ENCODE measurements around the gene UST. TPM values are rescaled to one million over a fixed set of nuclear protein-coding genes. Genes with fewer than 3 reads are reported as not detected.

Gene UST
- total RNA-seq, 1 donor from 2014 or later: 23.2 TPM

- H3K36me3 Mint-ChIP-seq (ENCODE audit: low read depth, unreplicated experiment): peaks cover 11% of the 10 kb centered on the region
- H3K27me3 Mint-ChIP-seq (ENCODE audit: unreplicated experiment): no peaks in the 10 kb centered on the region
- no peaks in the 10 kb centered on the region for H3K9me3 Mint-ChIP-seq (ENCODE audit: unreplicated experiment)
- H3K27ac Mint-ChIP-seq (ENCODE audit: unreplicated experiment): peak overlapping the region; percentile 15
- no peak for DNase-seq (ENCODE audit: low spot score)
- peaks cover 20% of the 10 kb centered on the region for H3K4me1 Mint-ChIP-seq (ENCODE audit: unreplicated experiment)
- TF ChIP-seq, protein P1, sequence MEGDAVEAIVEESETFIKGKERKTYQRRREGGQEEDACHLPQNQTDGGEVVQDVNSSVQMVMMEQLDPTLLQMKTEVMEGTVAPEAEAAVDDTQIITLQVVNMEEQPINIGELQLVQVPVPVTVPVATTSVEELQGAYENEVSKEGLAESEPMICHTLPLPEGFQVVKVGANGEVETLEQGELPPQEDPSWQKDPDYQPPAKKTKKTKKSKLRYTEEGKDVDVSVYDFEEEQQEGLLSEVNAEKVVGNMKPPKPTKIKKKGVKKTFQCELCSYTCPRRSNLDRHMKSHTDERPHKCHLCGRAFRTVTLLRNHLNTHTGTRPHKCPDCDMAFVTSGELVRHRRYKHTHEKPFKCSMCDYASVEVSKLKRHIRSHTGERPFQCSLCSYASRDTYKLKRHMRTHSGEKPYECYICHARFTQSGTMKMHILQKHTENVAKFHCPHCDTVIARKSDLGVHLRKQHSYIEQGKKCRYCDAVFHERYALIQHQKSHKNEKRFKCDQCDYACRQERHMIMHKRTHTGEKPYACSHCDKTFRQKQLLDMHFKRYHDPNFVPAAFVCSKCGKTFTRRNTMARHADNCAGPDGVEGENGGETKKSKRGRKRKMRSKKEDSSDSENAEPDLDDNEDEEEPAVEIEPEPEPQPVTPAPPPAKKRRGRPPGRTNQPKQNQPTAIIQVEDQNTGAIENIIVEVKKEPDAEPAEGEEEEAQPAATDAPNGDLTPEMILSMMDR (IDR thresholded peaks at IDR 0.05; ENCODE audit: unreplicated experiment): no peak
- H3K4me3 Mint-ChIP-seq (ENCODE audit: unreplicated experiment): peak overlapping the region; percentile 56
These were observed 268.1 kb downstream of the UST start for GRCh38 chr6:149014631-149015534.

GRCh38 chr6:149015535-149016525 is 269.0 kb downstream of the UST start:
- Mint-ChIP-seq H3K9me3 (ENCODE audit: unreplicated experiment) (no peaks in the 10 kb centered on the region), H3K27ac (ENCODE audit: unreplicated experiment) (no peak overlapping the region), H3K36me3 (ENCODE audit: low read depth, unreplicated experiment) (peaks cover 14% of the 10 kb centered on the region), H3K27me3 (ENCODE audit: unreplicated experiment) (no peaks in the 10 kb centered on the region), H3K4me3 (ENCODE audit: unreplicated experiment) (no peak overlapping the region), H3K4me1 (ENCODE audit: unreplicated experiment) (peaks cover 20% of the 10 kb centered on the region)
- no peak for DNase-seq (ENCODE audit: low spot score)
- TF ChIP-seq, protein P1 (IDR thresholded peaks at IDR 0.05; ENCODE audit: unreplicated experiment): no peak

DNA sequence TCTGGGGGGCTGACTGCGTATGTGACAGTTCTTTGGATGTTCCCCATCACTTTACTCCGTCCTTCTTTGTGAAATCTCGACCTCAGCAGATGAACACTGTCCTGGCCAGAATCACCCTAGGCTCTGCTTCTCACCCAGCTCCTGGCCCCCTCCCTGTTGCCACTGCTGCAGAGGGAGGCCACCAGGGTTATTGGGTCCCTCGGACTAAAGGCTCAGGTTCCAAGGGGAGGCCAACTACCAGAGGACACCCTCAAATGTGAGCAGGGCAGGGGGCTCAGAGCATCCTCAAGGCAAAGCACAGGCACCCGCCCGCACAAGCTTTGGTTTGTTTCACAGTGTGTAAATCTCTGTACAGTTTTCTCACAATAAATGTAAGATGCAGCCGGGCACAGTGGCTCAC is 269.9 kb downstream of the UST start:
- no peak overlapping the region for H3K4me3 Mint-ChIP-seq (ENCODE audit: unreplicated experiment)
- H3K36me3 Mint-ChIP-seq (ENCODE audit: low read depth, unreplicated experiment): peaks cover 21% of the 10 kb centered on the region
- H3K4me1 Mint-ChIP-seq (ENCODE audit: unreplicated experiment): peaks cover 20% of the 10 kb centered on the region
- DNase-seq (ENCODE audit: low spot score): no peak
- TF ChIP-seq, protein P1 (IDR thresholded peaks at IDR 0.05; ENCODE audit: unreplicated experiment): no peak
- no peaks in the 10 kb centered on the region for H3K9me3 Mint-ChIP-seq (ENCODE audit: unreplicated experiment)
- H3K27ac Mint-ChIP-seq (ENCODE audit: unreplicated experiment): no peak overlapping the region
- H3K27me3 Mint-ChIP-seq (ENCODE audit: unreplicated experiment): no peaks in the 10 kb centered on the region

- TF ChIP-seq, protein P1 (IDR thresholded peaks at IDR 0.05; ENCODE audit: unreplicated experiment): no peak
- Mint-ChIP-seq H3K27me3 (ENCODE audit: unreplicated experiment) (no peaks in the 10 kb centered on the region), H3K4me3 (ENCODE audit: unreplicated experiment) (no peak overlapping the region), H3K4me1 (ENCODE audit: unreplicated experiment) (peaks cover 3% of the 10 kb centered on the region), H3K9me3 (ENCODE audit: unreplicated experiment) (no peaks in the 10 kb centered on the region), H3K27ac (ENCODE audit: unreplicated experiment) (no peak overlapping the region), H3K36me3 (ENCODE audit: low read depth, unreplicated experiment) (peaks cover 29% of the 10 kb centered on the region)
- no peak for DNase-seq (ENCODE audit: low spot score)
These were observed 273.5 kb downstream of the UST start for GRCh38 chr6:149020319-149020718.
